Measurements from ENCODE around the gene APOL3.

The APOL3 gene

GRCh38 chr22:36180928-36181327 lies 20.4 kb upstream of the APOL3 start:
- Histone ChIP-seq H3K4me1 (ENCODE audit: control insufficient read depth, insufficient read depth, low read length, poor library complexity, severe bottlenecking) (peaks cover 4% of the 10 kb centered on the region), H3K27ac (ENCODE audit: insufficient read depth, low read length, poor library complexity, severe bottlenecking) (no peak overlapping the region), H3K4me3 (ENCODE audit: insufficient read depth, low read depth, low read length, poor library complexity, severe bottlenecking) (no peak overlapping the region), H3K27me3 (replicated peaks; ENCODE audit: control insufficient read depth, insufficient read depth, low read length, poor library complexity, severe bottlenecking) (no peaks in the 10 kb centered on the region), H3K36me3 (ENCODE audit: control insufficient read depth, insufficient read depth, low read length) (no peaks in the 10 kb centered on the region), H3K9me3 (ENCODE audit: control insufficient read depth, low read length) (no peaks in the 10 kb centered on the region)
- DNase-seq: no peak

GRCh38 chr22:36180038-36180880 lies 19.7 kb upstream of the APOL3 start:
- peak; percentile 61 to 75 (median 75) for DNase-seq

GRCh38 chr22:36177160-36177559 lies 16.6 kb upstream of the APOL3 start:
- Histone ChIP-seq H3K4me3 (ENCODE audit: insufficient read depth, low read depth, low read length, poor library complexity, severe bottlenecking) (no peak overlapping the region), H3K4me1 (ENCODE audit: control insufficient read depth, insufficient read depth, low read length, poor library complexity, severe bottlenecking) (peaks cover 4% of the 10 kb centered on the region), H3K9me3 (ENCODE audit: control insufficient read depth, low read length) (no peaks in the 10 kb centered on the region), H3K27ac (ENCODE audit: insufficient read depth, low read length, poor library complexity, severe bottlenecking) (no peak overlapping the region), H3K36me3 (ENCODE audit: control insufficient read depth, insufficient read depth, low read length) (no peaks in the 10 kb centered on the region), H3K27me3 (replicated peaks; ENCODE audit: control insufficient read depth, insufficient read depth, low read length, poor library complexity, severe bottlenecking) (no peaks in the 10 kb centered on the region)
- no peak for DNase-seq

More at GRCh38 chr22:36180038-36180880, 19.7 kb upstream of the APOL3 start:
- Histone ChIP-seq H3K9me3 (ENCODE audit: control insufficient read depth, low read length) (no peaks in the 10 kb centered on the region), H3K27ac (ENCODE audit: insufficient read depth, low read length, poor library complexity, severe bottlenecking) (no peak overlapping the region), H3K4me1 (ENCODE audit: control insufficient read depth, insufficient read depth, low read length, poor library complexity, severe bottlenecking) (peaks cover 4% of the 10 kb centered on the region), H3K4me3 (ENCODE audit: insufficient read depth, low read depth, low read length, poor library complexity, severe bottlenecking) (no peak overlapping the region), H3K27me3 (replicated peaks; ENCODE audit: control insufficient read depth, insufficient read depth, low read length, poor library complexity, severe bottlenecking) (no peaks in the 10 kb centered on the region), H3K36me3 (ENCODE audit: control insufficient read depth, insufficient read depth, low read length) (no peaks in the 10 kb centered on the region)

GRCh38 chr22:36175892-36176291 lies 15.3 kb upstream of the APOL3 start:
- H3K27ac ChIP-seq (ENCODE audit: insufficient read depth, low read length, poor library complexity, severe bottlenecking): no peak overlapping the region
- no peaks in the 10 kb centered on the region for H3K27me3 ChIP-seq (replicated peaks; ENCODE audit: control insufficient read depth, insufficient read depth, low read length, poor library complexity, severe bottlenecking)
- no peak overlapping the region for H3K4me3 ChIP-seq (ENCODE audit: insufficient read depth, low read depth, low read length, poor library complexity, severe bottlenecking)
- H3K9me3 ChIP-seq (ENCODE audit: control insufficient read depth, low read length): no peaks in the 10 kb centered on the region
- H3K4me1 ChIP-seq (ENCODE audit: control insufficient read depth, insufficient read depth, low read length, poor library complexity, severe bottlenecking): peaks cover 4% of the 10 kb centered on the region
- H3K36me3 ChIP-seq (ENCODE audit: control insufficient read depth, insufficient read depth, low read length): no peaks in the 10 kb centered on the region
- no peak for DNase-seq

- Histone ChIP-seq H3K4me3 (ENCODE audit: insufficient read depth, low read depth, low read length, poor library complexity, severe bottlenecking) (no peak overlapping the region), H3K9me3 (ENCODE audit: control insufficient read depth, low read length) (no peaks in the 10 kb centered on the region), H3K36me3 (ENCODE audit: control insufficient read depth, insufficient read depth, low read length) (no peaks in the 10 kb centered on the region), H3K4me1 (ENCODE audit: control insufficient read depth, insufficient read depth, low read length, poor library complexity, severe bottlenecking) (peaks cover 5% of the 10 kb centered on the region), H3K27me3 (replicated peaks; ENCODE audit: control insufficient read depth, insufficient read depth, low read length, poor library complexity, severe bottlenecking) (no peaks in the 10 kb centered on the region), H3K27ac (ENCODE audit: insufficient read depth, low read length, poor library complexity, severe bottlenecking) (no peak overlapping the region)
- no peak for DNase-seq
Measured at GRCh38 chr22:36171941-36172340, 11.4 kb upstream of the APOL3 start.

GRCh38 chr22:36166518-36167220 lies 6.1 kb upstream of the APOL3 start:
- Histone ChIP-seq H3K4me3 (ENCODE audit: insufficient read depth, low read depth, low read length, poor library complexity, severe bottlenecking) (no peak overlapping the region), H3K36me3 (ENCODE audit: control insufficient read depth, insufficient read depth, low read length) (no peaks in the 10 kb centered on the region), H3K9me3 (ENCODE audit: control insufficient read depth, low read length) (no peaks in the 10 kb centered on the region), H3K27me3 (replicated peaks; ENCODE audit: control insufficient read depth, insufficient read depth, low read length, poor library complexity, severe bottlenecking) (no peaks in the 10 kb centered on the region), H3K27ac (ENCODE audit: insufficient read depth, low read length, poor library complexity, severe bottlenecking) (peak overlapping the region; percentile 33), H3K4me1 (ENCODE audit: control insufficient read depth, insufficient read depth, low read length, poor library complexity, severe bottlenecking) (peaks cover 33% of the 10 kb centered on the region)
- DNase-seq: peak in 1 of 3 donors; percentile 47

GRCh38 chr22:36166086-36166485 lies 5.5 kb upstream of the APOL3 start:
- Histone ChIP-seq H3K4me3 (ENCODE audit: insufficient read depth, low read depth, low read length, poor library complexity, severe bottlenecking) (no peak overlapping the region), H3K27me3 (replicated peaks; ENCODE audit: control insufficient read depth, insufficient read depth, low read length, poor library complexity, severe bottlenecking) (no peaks in the 10 kb centered on the region), H3K36me3 (ENCODE audit: control insufficient read depth, insufficient read depth, low read length) (no peaks in the 10 kb centered on the region), H3K27ac (ENCODE audit: insufficient read depth, low read length, poor library complexity, severe bottlenecking) (no peak overlapping the region), H3K4me1 (ENCODE audit: control insufficient read depth, insufficient read depth, low read length, poor library complexity, severe bottlenecking) (peaks cover 38% of the 10 kb centered on the region), H3K9me3 (ENCODE audit: control insufficient read depth, low read length) (no peaks in the 10 kb centered on the region)
- DNase-seq: no peak

GRCh38 chr22:36165141-36165540 lies 4.6 kb upstream of the APOL3 start:
- no peak overlapping the region for H3K27ac ChIP-seq (ENCODE audit: insufficient read depth, low read length, poor library complexity, severe bottlenecking)
- H3K9me3 ChIP-seq (ENCODE audit: control insufficient read depth, low read length): no peaks in the 10 kb centered on the region
- H3K27me3 ChIP-seq (replicated peaks; ENCODE audit: control insufficient read depth, insufficient read depth, low read length, poor library complexity, severe bottlenecking): no peaks in the 10 kb centered on the region
- peaks cover 48% of the 10 kb centered on the region for H3K4me1 ChIP-seq (ENCODE audit: control insufficient read depth, insufficient read depth, low read length, poor library complexity, severe bottlenecking)
- no peak for DNase-seq
- no peak overlapping the region for H3K4me3 ChIP-seq (ENCODE audit: insufficient read depth, low read depth, low read length, poor library complexity, severe bottlenecking)
- H3K36me3 ChIP-seq (ENCODE audit: control insufficient read depth, insufficient read depth, low read length): no peaks in the 10 kb centered on the region

- Histone ChIP-seq H3K4me3 (ENCODE audit: insufficient read depth, low read depth, low read length, poor library complexity, severe bottlenecking) (no peak overlapping the region), H3K36me3 (ENCODE audit: control insufficient read depth, insufficient read depth, low read length) (no peaks in the 10 kb centered on the region), H3K27ac (ENCODE audit: insufficient read depth, low read length, poor library complexity, severe bottlenecking) (no peak overlapping the region), H3K9me3 (ENCODE audit: control insufficient read depth, low read length) (no peaks in the 10 kb centered on the region), H3K4me1 (ENCODE audit: control insufficient read depth, insufficient read depth, low read length, poor library complexity, severe bottlenecking) (peaks cover 51% of the 10 kb centered on the region), H3K27me3 (replicated peaks; ENCODE audit: control insufficient read depth, insufficient read depth, low read length, poor library complexity, severe bottlenecking) (no peaks in the 10 kb centered on the region)
- DNase-seq: no peak
Measured at GRCh38 chr22:36164621-36165020, 4.1 kb upstream of the APOL3 start.

- no peak for DNase-seq
- H3K27ac ChIP-seq (ENCODE audit: insufficient read depth, low read length, poor library complexity, severe bottlenecking): peak overlapping the region; percentile 94
Measured at GRCh38 chr22:36163497-36163896, 2.9 kb upstream of the APOL3 start.

More at GRCh38 chr22:36163497-36163896, 2.9 kb upstream of the APOL3 start:
- Histone ChIP-seq H3K27me3 (replicated peaks; ENCODE audit: control insufficient read depth, insufficient read depth, low read length, poor library complexity, severe bottlenecking) (no peaks in the 10 kb centered on the region), H3K9me3 (ENCODE audit: control insufficient read depth, low read length) (no peaks in the 10 kb centered on the region), H3K4me1 (ENCODE audit: control insufficient read depth, insufficient read depth, low read length, poor library complexity, severe bottlenecking) (peaks cover 62% of the 10 kb centered on the region), H3K36me3 (ENCODE audit: control insufficient read depth, insufficient read depth, low read length) (no peaks in the 10 kb centered on the region), H3K4me3 (ENCODE audit: insufficient read depth, low read depth, low read length, poor library complexity, severe bottlenecking) (no peak overlapping the region)

Data from effector memory CD4-positive, alpha-beta T cell (primary cell).